Psoas muscle (tissue), 8 donors: ENCODE data around the gene INO80C. TPM values are rescaled to one million over a fixed set of nuclear protein-coding genes. Genes with fewer than 3 reads are reported as not detected.
"Not testable (repeated sequence)": the region's sequence is repeated elsewhere in the genome, so short reads cannot be mapped to it uniquely, and the experiment has no call there.

ENCODE experiments used
- ATAC-seq, 4 donors: fragments of 200-7000 bp; cut with Tn5 transposase; one replicate each; pipeline ENCODE4 v1.9.1; 2020; ENCODE audit warnings: moderate library complexity in 3 of 4, mild to moderate bottlenecking in 2 of 4
- DNase-seq, 2 donors: peaks; one replicate each; pipeline ENCODE4 v3.0.0-alpha.2; 2020
- H3K27ac ChIP-seq: fragments of 200-600 bp; one replicate; pipeline ENCODE4 v1.8.0; 2022
- H3K27me3 ChIP-seq, 3 donors: fragments of 200-600 bp in 1 of 3; one replicate each; pipeline versions ENCODE4 v1.6.1 to v1.8.0; 2013 to 2022; ENCODE audit warnings: low read length in 2 of 3, mild to moderate bottlenecking in 2 of 3, moderate library complexity in 1 of 3; ENCODE audit not compliant: insufficient read depth in 3 of 3
- H3K36me3 ChIP-seq, 2 donors: fragments of 200-600 bp in 1 of 2; one replicate each; pipeline versions ENCODE4 v1.6.1 to v1.8.0; 2013 to 2022; ENCODE audit warnings: low read depth in 1 of 2, mild to moderate bottlenecking in 1 of 2, moderate library complexity in 1 of 2; ENCODE audit not compliant: insufficient read depth in 1 of 2
- H3K4me1 ChIP-seq: fragments of 200-600 bp; one replicate; pipeline ENCODE4 v1.8.0; 2022
- H3K4me3 ChIP-seq: fragments of 200-600 bp; one replicate; pipeline ENCODE4 v1.8.0; 2022; ENCODE audit warnings: mild to moderate bottlenecking
- H3K9me3 ChIP-seq: fragments of 200-600 bp; one replicate; pipeline ENCODE4 v1.8.0; 2022
- WGBS, 3 donors: extraction: QIAGEN DNeasy Blood & Tissue Kit; methylation state at CpG; one replicate each; pipeline versions ENCODE4 v1.1.6 to v1.1.7; 2013; 5-methylcytosine and 5-hydroxymethylcytosine counted together
- intact Hi-C, 2 donors: fragments of 100-400 bp; cut with DNase I; formaldehyde crosslinking; loops; one replicate each; pipeline versions ENCODE4 v1.11.0 to v1.14.2; 2022
- polyA plus RNA-seq, 3 donors: library from polyadenylated mRNA; stranded (reverse); fragments of 200-250 nt; gene quantifications; one replicate each; pipeline ENCODE4 v1.2.3, GENCODE V29; 2013
- total RNA-seq, 4 donors: library from RNA; stranded (reverse); fragmentation: NEBNext Ultra II Directional in 2 of 4; extraction: Animal tissue kit (Norgen Biotek cat#: 25700) in 2 of 4; gene quantifications; one replicate each; pipeline versions ENCODE4 v1.2.1 to v1.2.4, GENCODE V29; 2021 to 2023
- TF ChIP-seq, protein P1 (sequence below): fragments of 200-600 bp; IDR thresholded peaks from one replicate; pipeline ENCODE4 v1.8.0; 2022; ENCODE audit warnings: antibody characterized with exemption
- donor health status: healthy with polysubstance abuse.
- donor health status: DM: no; HTN: no; CAD: no; lungs with moderate emphysema.
- donor health status: Bipolar disorder and iron deficiency.
- donor health status: healthy.
- donor health status: DM: yes; HTN: yes; CAD: no.
- donor health status: DM: no; HTN: no; CAD: no.
- donor health status: DM: no; HTN: no; CAD: no.
- donor health status: DM: yes; HTN: yes; CAD: no.

Gene INO80C
- total and polyA plus RNA-seq, 7 donors = 14.4 to 26.7 (median 21.1) TPM

GRCh38 chr18:35455926-35456763 is 41.6 kb downstream of the INO80C start:
- 81 to 82% (median 82%) methylated on average over 10 of the region's 10 CpGs for WGBS, 3 donors
- no peaks in the 10 kb centered on the region for H3K36me3 ChIP-seq
- H3K4me1 ChIP-seq = no peaks in the 10 kb centered on the region
- intact Hi-C loops = loop anchor here in 1 of 2 donors (10.0 kb wide), 1 partner anchor 279 kb away; no protein-coding TSS in a partner anchor
- no peaks in the 10 kb centered on the region for H3K9me3 ChIP-seq
- TF ChIP-seq, protein P1, sequence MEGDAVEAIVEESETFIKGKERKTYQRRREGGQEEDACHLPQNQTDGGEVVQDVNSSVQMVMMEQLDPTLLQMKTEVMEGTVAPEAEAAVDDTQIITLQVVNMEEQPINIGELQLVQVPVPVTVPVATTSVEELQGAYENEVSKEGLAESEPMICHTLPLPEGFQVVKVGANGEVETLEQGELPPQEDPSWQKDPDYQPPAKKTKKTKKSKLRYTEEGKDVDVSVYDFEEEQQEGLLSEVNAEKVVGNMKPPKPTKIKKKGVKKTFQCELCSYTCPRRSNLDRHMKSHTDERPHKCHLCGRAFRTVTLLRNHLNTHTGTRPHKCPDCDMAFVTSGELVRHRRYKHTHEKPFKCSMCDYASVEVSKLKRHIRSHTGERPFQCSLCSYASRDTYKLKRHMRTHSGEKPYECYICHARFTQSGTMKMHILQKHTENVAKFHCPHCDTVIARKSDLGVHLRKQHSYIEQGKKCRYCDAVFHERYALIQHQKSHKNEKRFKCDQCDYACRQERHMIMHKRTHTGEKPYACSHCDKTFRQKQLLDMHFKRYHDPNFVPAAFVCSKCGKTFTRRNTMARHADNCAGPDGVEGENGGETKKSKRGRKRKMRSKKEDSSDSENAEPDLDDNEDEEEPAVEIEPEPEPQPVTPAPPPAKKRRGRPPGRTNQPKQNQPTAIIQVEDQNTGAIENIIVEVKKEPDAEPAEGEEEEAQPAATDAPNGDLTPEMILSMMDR = no peak
- H3K27me3 ChIP-seq = no peaks in the 10 kb centered on the region
- DNase-seq (no peak), ATAC-seq (no peak)
- no peak overlapping the region for H3K27ac ChIP-seq
- no peak overlapping the region for H3K4me3 ChIP-seq

GRCh38 chr18:35454803-35455202 is 43.0 kb downstream of the INO80C start:
- Histone ChIP-seq H3K27me3 (no peaks in the 10 kb centered on the region), H3K9me3 (no peaks in the 10 kb centered on the region), H3K27ac (no peak overlapping the region), H3K36me3 (no peaks in the 10 kb centered on the region), H3K4me3 (no peak overlapping the region), H3K4me1 (no peaks in the 10 kb centered on the region)
- no peak for ATAC-seq
- DNase-seq = no peak
- intact Hi-C loops = loop anchor here in 1 of 2 donors (10.0 kb wide), 1 partner anchor 280 kb away; no protein-coding TSS in a partner anchor
- TF ChIP-seq, protein P1 = no peak

DNA sequence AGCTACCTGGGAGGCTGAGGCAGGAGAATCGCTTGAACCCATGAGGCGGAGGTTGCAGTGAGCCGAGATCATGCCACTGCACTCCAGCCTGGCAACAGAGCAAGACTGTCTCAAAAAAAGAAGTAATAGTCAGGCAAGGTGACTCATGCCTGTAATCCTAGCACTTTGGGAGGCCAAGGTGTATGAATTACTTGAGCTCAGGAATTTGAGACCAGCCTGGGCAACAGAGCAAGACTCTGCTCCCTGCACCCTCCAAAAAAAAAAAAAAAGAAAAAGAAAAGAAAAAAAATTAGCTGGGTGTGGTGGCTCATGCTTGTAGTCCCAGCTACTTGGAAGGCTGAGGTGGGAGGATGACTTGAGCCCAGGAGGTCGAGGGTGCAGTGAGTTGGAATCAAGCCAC is 44.7 kb downstream of the INO80C start:
- H3K9me3 ChIP-seq, H3K4me3 ChIP-seq, H3K27ac ChIP-seq, H3K4me1 ChIP-seq, H3K36me3 ChIP-seq, H3K27me3 ChIP-seq, ATAC-seq, DNase-seq: not testable (repeated sequence)
- WGBS, 3 donors = 61 to 86% (median 66%) methylated on average over 4 of the region's 4 CpGs
- intact Hi-C loops = loop anchor here in 1 of 2 donors (10.0 kb wide), 1 partner anchor 282 kb away; no protein-coding TSS in a partner anchor

DNA sequence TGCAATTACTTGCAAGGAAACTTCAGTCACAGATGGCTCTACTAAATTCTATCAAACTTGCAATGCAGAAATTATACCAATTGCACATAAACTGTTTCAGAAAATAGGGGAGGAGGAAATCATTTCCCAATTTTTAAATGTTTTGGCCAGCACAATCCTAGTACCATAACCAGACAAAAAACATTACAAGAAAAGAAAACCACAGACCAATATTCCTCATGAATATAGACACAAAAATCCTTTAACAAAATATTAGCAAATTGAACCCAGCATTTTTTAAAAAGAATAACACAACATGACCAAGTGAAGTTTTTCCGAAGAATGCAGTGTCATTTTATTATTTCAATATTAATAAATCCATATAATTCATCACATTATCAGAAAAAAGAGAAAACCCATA is 45.8 kb downstream of the INO80C start:
- ATAC-seq (no peak), DNase-seq (no peak)
- TF ChIP-seq, protein P1 = no peak
- intact Hi-C loops = loop anchor here in 1 of 2 donors (10.0 kb wide), 1 partner anchor 283 kb away; no protein-coding TSS in a partner anchor
- no peak overlapping the region for H3K4me3 ChIP-seq
- H3K9me3 ChIP-seq = no peaks in the 10 kb centered on the region
- H3K27ac ChIP-seq = no peak overlapping the region
- H3K4me1 ChIP-seq = no peaks in the 10 kb centered on the region
- no peaks in the 10 kb centered on the region for H3K36me3 ChIP-seq
- WGBS, 3 donors = 95 to 97% (median 96%) methylated on average over 1 of the region's 1 CpG
- no peaks in the 10 kb centered on the region for H3K27me3 ChIP-seq

DNA sequence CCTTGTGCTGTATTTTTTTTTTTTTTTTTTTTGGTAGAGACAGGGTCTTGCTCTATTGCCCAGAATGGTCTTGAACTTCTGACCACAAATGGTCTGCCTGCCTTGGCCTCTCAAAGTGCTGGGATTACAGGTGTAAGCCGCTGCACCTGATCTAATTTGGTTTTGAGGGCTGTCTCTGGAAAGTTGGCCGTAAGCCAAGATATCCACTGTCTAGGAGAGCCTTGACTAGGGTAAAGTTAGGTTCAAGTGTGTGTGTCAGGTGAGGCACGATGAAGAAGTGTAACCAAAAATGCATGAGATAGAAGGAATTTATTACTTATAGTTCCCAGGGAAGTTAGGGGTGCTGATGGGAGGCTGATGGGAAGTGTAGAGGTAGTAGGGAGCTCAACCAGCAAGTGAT is 46.7 kb downstream of the INO80C start:
- no peaks in the 10 kb centered on the region for H3K36me3 ChIP-seq
- no peaks in the 10 kb centered on the region for H3K27me3 ChIP-seq
- no peaks in the 10 kb centered on the region for H3K9me3 ChIP-seq
- ATAC-seq (no peak), DNase-seq (no peak)
- intact Hi-C loops = loop anchor here in 1 of 2 donors (10.0 kb wide), 1 partner anchor 284 kb away; no protein-coding TSS in a partner anchor
- H3K4me3 ChIP-seq = no peak overlapping the region
- no peaks in the 10 kb centered on the region for H3K4me1 ChIP-seq
- no peak overlapping the region for H3K27ac ChIP-seq
- WGBS, 3 donors = 79 to 88% (median 87%) methylated on average over 3 of the region's 3 CpGs
- TF ChIP-seq, protein P1 = no peak
